ENCODE results near the gene NUDT14. TPM values are rescaled to one million over a fixed set of nuclear protein-coding genes. Genes with fewer than 3 reads are reported as not detected.

The NUDT14 gene
- total and polyA plus RNA-seq, 2 experiments from 2014 or later, result 14.8 to 38.4 TPM

DNA sequence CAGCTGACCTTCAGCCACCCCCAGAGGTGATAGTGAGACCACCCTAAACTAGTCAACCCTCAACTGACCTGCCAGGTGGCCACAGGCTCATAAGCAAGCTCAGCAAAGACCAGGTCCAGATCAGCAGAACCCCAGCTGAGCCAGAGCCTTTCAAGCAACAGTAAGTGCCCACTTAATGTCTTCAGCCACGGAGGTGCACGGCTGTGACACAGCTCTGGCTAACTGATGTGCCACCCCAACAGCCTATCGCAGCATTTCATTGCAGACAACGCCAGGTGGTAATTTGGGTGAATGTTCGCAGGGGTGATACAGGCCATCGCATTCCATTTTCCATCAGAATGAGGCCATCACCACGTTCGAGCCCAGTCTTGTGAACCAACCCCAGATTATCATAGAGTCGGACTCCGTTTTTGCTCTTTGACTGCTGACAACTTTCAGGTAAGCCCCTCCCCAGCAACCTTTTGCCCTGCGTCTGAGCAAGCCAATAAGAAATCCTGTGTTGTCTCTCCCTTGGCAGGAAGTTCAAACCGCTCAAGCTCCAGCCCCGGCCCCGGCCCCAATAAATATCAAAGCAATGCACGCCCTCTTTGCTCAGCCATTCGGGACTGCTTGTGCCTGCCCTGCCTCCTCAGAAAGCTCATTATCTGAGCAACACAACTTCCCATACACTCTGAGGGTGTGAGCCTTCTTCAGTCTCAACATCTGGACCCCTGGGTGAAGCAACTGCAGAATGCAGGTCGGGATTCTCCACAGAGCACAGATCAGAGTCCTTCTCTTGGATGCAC, 56.9 kb downstream of the NUDT14 start:
- H3K4me2 ChIP-seq, result no peak overlapping the region
- H3K4me3 ChIP-seq, result no peak overlapping the region
- no peaks in the 10 kb centered on the region for H3K36me3 ChIP-seq (ENCODE audit: insufficient read depth)
- no peak overlapping the region for H3K27ac ChIP-seq (ENCODE audit: low read depth)
- no peaks in the 10 kb centered on the region for H3K79me2 ChIP-seq (replicated peaks; ENCODE audit: insufficient read depth)
- no peaks in the 10 kb centered on the region for H3K9me2 ChIP-seq (ENCODE audit: insufficient read depth)
- Mint-ChIP-seq H3K27ac (no peak overlapping the region; the same call in 1 of the 2 replicates), H3K9me3 (peaks cover 20% of the 10 kb centered on the region), H3K4me1 (0 out of 3 replicates have a peak, but pooled peaks cover 3% of the 10 kb centered on the region), H3K36me3 (ENCODE audit: low read depth) (no peaks in the 10 kb centered on the region), H3K4me3 (no peak overlapping the region), H3K27me3 (ENCODE audit: insufficient read depth, low read depth, poor library complexity) (peaks cover 17% of the 10 kb centered on the region)
- H3K4me1 ChIP-seq (ENCODE audit: insufficient read depth), result no peaks in the 10 kb centered on the region
- H2AFZ ChIP-seq, result no peak overlapping the region
- no peaks in the 10 kb centered on the region for H3F3A ChIP-seq (replicated peaks; ENCODE audit: low read depth)
- no peaks in the 10 kb centered on the region for H4K20me1 ChIP-seq (replicated peaks; ENCODE audit: insufficient read depth)
- no peaks in the 10 kb centered on the region for H3K27me3 ChIP-seq (ENCODE audit: insufficient read depth)
- ATAC-seq (no peak), DNase-seq (ENCODE audit: low spot score) (no peak)
- TF ChIP-seq, protein P1, sequence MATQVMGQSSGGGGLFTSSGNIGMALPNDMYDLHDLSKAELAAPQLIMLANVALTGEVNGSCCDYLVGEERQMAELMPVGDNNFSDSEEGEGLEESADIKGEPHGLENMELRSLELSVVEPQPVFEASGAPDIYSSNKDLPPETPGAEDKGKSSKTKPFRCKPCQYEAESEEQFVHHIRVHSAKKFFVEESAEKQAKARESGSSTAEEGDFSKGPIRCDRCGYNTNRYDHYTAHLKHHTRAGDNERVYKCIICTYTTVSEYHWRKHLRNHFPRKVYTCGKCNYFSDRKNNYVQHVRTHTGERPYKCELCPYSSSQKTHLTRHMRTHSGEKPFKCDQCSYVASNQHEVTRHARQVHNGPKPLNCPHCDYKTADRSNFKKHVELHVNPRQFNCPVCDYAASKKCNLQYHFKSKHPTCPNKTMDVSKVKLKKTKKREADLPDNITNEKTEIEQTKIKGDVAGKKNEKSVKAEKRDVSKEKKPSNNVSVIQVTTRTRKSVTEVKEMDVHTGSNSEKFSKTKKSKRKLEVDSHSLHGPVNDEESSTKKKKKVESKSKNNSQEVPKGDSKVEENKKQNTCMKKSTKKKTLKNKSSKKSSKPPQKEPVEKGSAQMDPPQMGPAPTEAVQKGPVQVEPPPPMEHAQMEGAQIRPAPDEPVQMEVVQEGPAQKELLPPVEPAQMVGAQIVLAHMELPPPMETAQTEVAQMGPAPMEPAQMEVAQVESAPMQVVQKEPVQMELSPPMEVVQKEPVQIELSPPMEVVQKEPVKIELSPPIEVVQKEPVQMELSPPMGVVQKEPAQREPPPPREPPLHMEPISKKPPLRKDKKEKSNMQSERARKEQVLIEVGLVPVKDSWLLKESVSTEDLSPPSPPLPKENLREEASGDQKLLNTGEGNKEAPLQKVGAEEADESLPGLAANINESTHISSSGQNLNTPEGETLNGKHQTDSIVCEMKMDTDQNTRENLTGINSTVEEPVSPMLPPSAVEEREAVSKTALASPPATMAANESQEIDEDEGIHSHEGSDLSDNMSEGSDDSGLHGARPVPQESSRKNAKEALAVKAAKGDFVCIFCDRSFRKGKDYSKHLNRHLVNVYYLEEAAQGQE (IDR thresholded peaks at IDR 0.05; ENCODE audit: unreplicated experiment), result no peak
- no peak for TF ChIP-seq POLR2AphosphoS5 (IDR thresholded peaks at IDR 0.05; ENCODE audit: low read depth)
- no peak for TF ChIP-seq EZH2phosphoT487 (IDR thresholded peaks at IDR 0.05; ENCODE audit: unreplicated experiment)
- TF ChIP-seq CREB1 (CRISPR knock-in tag; IDR thresholded peaks at IDR 0.05; ENCODE audit: low read depth), result no peak
- TF ChIP-seq, protein P2, sequence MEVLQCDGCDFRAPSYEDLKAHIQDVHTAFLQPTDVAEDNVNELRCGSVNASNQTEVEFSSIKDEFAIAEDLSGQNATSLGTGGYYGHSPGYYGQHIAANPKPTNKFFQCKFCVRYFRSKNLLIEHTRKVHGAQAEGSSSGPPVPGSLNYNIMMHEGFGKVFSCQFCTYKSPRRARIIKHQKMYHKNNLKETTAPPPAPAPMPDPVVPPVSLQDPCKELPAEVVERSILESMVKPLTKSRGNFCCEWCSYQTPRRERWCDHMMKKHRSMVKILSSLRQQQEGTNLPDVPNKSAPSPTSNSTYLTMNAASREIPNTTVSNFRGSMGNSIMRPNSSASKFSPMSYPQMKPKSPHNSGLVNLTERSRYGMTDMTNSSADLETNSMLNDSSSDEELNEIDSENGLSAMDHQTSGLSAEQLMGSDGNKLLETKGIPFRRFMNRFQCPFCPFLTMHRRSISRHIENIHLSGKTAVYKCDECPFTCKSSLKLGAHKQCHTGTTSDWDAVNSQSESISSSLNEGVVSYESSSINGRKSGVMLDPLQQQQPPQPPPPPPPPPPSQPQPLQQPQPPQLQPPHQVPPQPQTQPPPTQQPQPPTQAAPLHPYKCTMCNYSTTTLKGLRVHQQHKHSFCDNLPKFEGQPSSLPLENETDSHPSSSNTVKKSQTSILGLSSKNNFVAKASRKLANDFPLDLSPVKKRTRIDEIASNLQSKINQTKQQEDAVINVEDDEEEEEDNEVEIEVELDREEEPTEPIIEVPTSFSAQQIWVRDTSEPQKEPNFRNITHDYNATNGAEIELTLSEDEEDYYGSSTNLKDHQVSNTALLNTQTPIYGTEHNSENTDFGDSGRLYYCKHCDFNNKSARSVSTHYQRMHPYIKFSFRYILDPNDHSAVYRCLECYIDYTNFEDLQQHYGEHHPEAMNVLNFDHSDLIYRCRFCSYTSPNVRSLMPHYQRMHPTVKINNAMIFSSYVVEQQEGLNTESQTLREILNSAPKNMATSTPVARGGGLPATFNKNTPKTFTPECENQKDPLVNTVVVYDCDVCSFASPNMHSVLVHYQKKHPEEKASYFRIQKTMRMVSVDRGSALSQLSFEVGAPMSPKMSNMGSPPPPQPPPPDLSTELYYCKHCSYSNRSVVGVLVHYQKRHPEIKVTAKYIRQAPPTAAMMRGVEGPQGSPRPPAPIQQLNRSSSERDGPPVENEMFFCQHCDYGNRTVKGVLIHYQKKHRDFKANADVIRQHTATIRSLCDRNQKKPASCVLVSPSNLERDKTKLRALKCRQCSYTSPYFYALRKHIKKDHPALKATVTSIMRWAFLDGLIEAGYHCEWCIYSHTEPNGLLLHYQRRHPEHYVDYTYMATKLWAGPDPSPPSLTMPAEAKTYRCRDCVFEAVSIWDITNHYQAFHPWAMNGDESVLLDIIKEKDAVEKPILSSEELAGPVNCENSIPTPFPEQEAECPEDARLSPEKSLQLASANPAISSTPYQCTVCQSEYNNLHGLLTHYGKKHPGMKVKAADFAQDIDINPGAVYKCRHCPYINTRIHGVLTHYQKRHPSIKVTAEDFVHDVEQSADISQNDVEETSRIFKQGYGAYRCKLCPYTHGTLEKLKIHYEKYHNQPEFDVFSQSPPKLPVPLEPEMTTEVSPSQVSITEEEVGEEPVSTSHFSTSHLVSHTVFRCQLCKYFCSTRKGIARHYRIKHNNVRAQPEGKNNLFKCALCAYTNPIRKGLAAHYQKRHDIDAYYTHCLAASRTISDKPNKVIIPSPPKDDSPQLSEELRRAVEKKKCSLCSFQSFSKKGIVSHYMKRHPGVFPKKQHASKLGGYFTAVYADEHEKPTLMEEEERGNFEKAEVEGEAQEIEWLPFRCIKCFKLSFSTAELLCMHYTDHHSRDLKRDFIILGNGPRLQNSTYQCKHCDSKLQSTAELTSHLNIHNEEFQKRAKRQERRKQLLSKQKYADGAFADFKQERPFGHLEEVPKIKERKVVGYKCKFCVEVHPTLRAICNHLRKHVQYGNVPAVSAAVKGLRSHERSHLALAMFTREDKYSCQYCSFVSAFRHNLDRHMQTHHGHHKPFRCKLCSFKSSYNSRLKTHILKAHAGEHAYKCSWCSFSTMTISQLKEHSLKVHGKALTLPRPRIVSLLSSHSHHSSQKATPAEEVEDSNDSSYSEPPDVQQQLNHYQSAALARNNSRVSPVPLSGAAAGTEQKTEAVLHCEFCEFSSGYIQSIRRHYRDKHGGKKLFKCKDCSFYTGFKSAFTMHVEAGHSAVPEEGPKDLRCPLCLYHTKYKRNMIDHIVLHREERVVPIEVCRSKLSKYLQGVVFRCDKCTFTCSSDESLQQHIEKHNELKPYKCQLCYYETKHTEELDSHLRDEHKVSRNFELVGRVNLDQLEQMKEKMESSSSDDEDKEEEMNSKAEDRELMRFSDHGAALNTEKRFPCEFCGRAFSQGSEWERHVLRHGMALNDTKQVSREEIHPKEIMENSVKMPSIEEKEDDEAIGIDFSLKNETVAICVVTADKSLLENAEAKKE (CRISPR knock-in tag; IDR thresholded peaks at IDR 0.05), result no peak
- TF ChIP-seq ZNF331 (CRISPR knock-in tag; IDR thresholded peaks at IDR 0.05; ENCODE audit: low read depth), result no peak
- TF ChIP-seq ZNF114 (CRISPR knock-in tag; IDR thresholded peaks at IDR 0.05), result no peak
- TF ChIP-seq NANOG (IDR thresholded peaks at IDR 0.05; ENCODE audit: borderline replicate concordance), result no peak
- TF ChIP-seq, protein P3, sequence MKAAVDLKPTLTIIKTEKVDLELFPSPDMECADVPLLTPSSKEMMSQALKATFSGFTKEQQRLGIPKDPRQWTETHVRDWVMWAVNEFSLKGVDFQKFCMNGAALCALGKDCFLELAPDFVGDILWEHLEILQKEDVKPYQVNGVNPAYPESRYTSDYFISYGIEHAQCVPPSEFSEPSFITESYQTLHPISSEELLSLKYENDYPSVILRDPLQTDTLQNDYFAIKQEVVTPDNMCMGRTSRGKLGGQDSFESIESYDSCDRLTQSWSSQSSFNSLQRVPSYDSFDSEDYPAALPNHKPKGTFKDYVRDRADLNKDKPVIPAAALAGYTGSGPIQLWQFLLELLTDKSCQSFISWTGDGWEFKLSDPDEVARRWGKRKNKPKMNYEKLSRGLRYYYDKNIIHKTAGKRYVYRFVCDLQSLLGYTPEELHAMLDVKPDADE (IDR thresholded peaks at IDR 0.05), result no peak
- TF ChIP-seq EZH2 (IDR thresholded peaks at IDR 0.05; ENCODE audit: low read depth, unreplicated experiment), result no peak
- TF ChIP-seq JUNB (IDR thresholded peaks at IDR 0.05; ENCODE audit: unreplicated experiment), result no peak
- no peak for TF ChIP-seq STAT1 (IDR thresholded peaks at IDR 0.05; ENCODE audit: unreplicated experiment)
- TF ChIP-seq, protein P4, sequence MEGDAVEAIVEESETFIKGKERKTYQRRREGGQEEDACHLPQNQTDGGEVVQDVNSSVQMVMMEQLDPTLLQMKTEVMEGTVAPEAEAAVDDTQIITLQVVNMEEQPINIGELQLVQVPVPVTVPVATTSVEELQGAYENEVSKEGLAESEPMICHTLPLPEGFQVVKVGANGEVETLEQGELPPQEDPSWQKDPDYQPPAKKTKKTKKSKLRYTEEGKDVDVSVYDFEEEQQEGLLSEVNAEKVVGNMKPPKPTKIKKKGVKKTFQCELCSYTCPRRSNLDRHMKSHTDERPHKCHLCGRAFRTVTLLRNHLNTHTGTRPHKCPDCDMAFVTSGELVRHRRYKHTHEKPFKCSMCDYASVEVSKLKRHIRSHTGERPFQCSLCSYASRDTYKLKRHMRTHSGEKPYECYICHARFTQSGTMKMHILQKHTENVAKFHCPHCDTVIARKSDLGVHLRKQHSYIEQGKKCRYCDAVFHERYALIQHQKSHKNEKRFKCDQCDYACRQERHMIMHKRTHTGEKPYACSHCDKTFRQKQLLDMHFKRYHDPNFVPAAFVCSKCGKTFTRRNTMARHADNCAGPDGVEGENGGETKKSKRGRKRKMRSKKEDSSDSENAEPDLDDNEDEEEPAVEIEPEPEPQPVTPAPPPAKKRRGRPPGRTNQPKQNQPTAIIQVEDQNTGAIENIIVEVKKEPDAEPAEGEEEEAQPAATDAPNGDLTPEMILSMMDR (conservative IDR thresholded peaks at IDR 0.05; ENCODE audit: low read depth in 2 of 2), result no peak
